Right cardiac atrium (tissue), 5 donors: ENCODE results near the gene AGBL1. TPM values are rescaled to one million over a fixed set of nuclear protein-coding genes. Genes with fewer than 3 reads are reported as not detected.
"Not testable (repeated sequence)": the region's sequence is repeated elsewhere in the genome, so short reads cannot be mapped to it uniquely, and the experiment has no call there.

Experiments
- ATAC-seq, 2 donors: fragments of 200-7000 bp; cut with Tn5 transposase; one replicate each; pipeline versions ENCODE4 v1.8.0 to v1.9.1; 2020; ENCODE audit warnings: moderate library complexity in 2 of 2, mild to moderate bottlenecking in 1 of 2
- DNase-seq, 3 donors: peaks; one replicate each; pipeline ENCODE4 v3.0.0-alpha.2; 2020
- H3K27ac ChIP-seq: one replicate; pipeline ENCODE4 v1.5.1; 2013; ENCODE audit warnings: mild to moderate bottlenecking, low read length, control low read depth, moderate library complexity
- H3K27me3 ChIP-seq: one replicate; pipeline ENCODE4 v1.6.1; 2013; ENCODE audit not compliant: control insufficient read depth, insufficient read depth
- H3K4me1 ChIP-seq: one replicate; pipeline ENCODE4 v1.6.1; 2013; ENCODE audit warnings: low read length; ENCODE audit not compliant: control insufficient read depth, insufficient read depth
- H3K4me3 ChIP-seq: one replicate; pipeline ENCODE4 v1.5.1; 2013; ENCODE audit warnings: low read length, control low read depth
- H3K9me3 ChIP-seq: one replicate; pipeline ENCODE4 v1.6.1; 2013; ENCODE audit warnings: low read length; ENCODE audit not compliant: control insufficient read depth
- WGBS: extraction: QIAGEN DNeasy Blood & Tissue Kit; methylation state at CpG from one replicate; pipeline ENCODE4 v1.1.7; 2013; 5-methylcytosine and 5-hydroxymethylcytosine counted together
- intact Hi-C, 4 donors: fragments of 100-400 bp; cut with DNase I; formaldehyde crosslinking; loops; one replicate each; pipeline versions ENCODE4 v1.11.0 to v1.14.0; 2022 to 2023
- polyA plus RNA-seq: library from polyadenylated mRNA; stranded (reverse); fragments of 200-250 nt; gene quantifications from one replicate; pipeline ENCODE4 v1.2.3, GENCODE V29; 2013
- total RNA-seq, 4 donors: library from RNA; stranded (reverse); fragmentation: NEBNext Ultra II Directional; extraction: Animal tissue kit (Norgen Biotek cat#: 25700); gene quantifications; one replicate each; pipeline ENCODE4 v1.2.1, GENCODE V29; 2021
- donor health status: healthy with polysubstance abuse.
- donor health status: DM: no; HTN: yes; CAD: no.
- donor health status: DM: no; HTN: no; CAD: no.
- donor health status: DM: no; HTN: yes; CAD: no; lungs with severe emphysema.
- donor health status: DM: yes; HTN: yes; CAD: no.

The AGBL1 gene
- total and polyA plus RNA-seq, 5 donors: not detected

DNA sequence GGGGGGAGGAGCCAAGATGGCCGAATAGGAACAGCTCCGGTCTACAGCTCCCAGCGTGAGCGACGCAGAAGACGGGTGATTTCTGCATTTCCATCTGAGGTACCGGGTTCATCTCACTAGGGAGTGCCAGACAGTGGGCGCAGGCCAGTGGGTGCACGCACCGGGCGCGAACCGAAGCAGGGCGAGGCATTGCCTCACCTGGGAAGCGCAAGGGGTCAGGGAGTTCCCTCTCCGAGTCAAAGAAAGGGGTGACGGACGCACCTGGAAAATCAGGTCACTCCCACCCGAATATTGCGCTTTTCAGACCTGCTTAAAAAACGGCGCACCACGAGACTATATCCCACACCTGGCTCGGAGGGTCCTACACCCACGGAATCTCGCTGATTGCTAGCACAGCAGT lies 448.4 kb downstream of the AGBL1 start:
- H3K4me3 ChIP-seq, H3K9me3 ChIP-seq, DNase-seq, H3K27me3 ChIP-seq, intact Hi-C loops, H3K4me1 ChIP-seq, H3K27ac ChIP-seq, ATAC-seq: not testable (repeated sequence)
- 87% methylated on average over 26 of the region's 26 CpGs for WGBS

DNA sequence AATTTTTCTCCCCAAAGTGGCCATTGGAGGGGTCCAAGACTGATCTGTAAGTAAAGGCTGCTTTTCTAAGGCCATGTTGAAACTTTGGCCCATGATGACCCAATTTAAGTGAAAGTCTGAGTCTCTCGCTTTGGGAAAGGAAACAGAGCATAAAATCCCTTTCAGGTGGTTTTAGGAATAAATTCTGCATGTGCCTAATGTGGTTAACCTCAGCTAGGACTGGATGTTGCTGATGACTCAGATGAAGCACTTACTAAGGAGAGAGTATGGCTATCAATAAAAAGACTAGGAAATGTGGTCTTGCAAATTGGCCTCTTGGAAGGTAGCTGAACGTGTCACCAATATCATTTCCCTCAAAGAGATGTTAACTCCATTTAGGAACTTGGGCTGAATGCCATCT lies 458.5 kb downstream of the AGBL1 start:
- Histone ChIP-seq H3K27me3 (no peaks in the 10 kb centered on the region), H3K9me3 (no peaks in the 10 kb centered on the region), H3K4me3 (no peak overlapping the region), H3K4me1 (no peaks in the 10 kb centered on the region), H3K27ac (no peak overlapping the region)
- no peak for DNase-seq
- ATAC-seq: no peak
- intact Hi-C loops: no loop called here
- 72% methylated on average over 2 of the region's 2 CpGs for WGBS

DNA sequence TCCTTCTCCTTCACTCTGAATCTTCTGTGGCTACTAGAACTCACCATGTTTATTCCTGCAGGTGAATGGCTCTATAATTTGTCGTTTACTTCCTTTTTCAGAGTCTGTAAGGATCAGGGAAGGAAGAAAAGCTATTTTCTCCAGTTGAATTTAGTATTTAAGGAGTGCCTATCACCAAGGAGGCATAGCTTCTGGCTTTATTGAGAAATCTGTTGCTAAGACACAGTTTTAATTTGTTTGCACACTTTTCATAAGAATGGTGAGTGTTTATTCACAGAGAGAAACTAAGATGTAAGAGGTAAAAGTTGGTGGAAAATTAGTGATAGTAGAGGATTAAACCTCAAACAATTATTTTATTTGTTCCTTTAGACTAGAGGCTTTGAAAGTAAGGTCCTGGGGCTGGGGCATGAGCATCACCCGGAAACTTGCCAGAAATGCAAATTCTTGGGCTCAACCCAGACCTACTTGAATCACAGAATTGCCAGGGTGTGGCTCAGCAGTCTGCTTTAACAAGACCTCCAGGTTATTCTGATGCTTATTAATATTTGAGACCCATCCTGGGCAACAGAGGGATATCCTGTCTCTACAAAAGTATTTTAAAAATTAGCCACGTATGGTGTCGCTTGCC lies 461.3 kb downstream of the AGBL1 start:
- no peak for ATAC-seq
- intact Hi-C loops: no loop called here
- no peak for DNase-seq
- no peak overlapping the region for H3K27ac ChIP-seq
- H3K4me1 ChIP-seq: no peaks in the 10 kb centered on the region
- WGBS: 72% methylated on average over 4 of the region's 4 CpGs
- H3K9me3 ChIP-seq: no peaks in the 10 kb centered on the region
- no peaks in the 10 kb centered on the region for H3K27me3 ChIP-seq
- no peak overlapping the region for H3K4me3 ChIP-seq

DNA sequence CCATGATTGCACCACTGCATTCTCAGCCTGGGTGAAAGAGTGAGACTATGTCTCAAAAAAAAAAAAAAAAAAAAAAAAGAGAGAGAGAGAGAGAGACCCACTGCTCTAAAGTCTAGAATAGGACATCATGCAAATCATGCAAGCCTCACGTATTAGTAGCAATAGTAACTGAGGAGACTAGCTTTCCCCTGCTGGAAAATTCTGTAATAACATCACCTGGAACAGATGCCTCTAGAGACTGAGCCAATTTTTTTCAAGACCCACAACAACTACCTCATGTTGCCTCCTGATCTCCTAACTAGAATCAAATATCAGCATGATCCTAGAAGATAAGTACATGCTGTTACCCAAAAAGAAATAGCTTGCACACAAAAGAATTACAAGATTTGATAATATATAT lies 461.9 kb downstream of the AGBL1 start:
- 69% methylated on average over 1 of the region's 1 CpG for WGBS
- Histone ChIP-seq H3K4me1 (no peaks in the 10 kb centered on the region), H3K9me3 (no peaks in the 10 kb centered on the region), H3K27ac (no peak overlapping the region), H3K27me3 (no peaks in the 10 kb centered on the region), H3K4me3 (no peak overlapping the region)
- intact Hi-C loops: no loop called here
- DNase-seq (no peak), ATAC-seq (no peak)

DNA sequence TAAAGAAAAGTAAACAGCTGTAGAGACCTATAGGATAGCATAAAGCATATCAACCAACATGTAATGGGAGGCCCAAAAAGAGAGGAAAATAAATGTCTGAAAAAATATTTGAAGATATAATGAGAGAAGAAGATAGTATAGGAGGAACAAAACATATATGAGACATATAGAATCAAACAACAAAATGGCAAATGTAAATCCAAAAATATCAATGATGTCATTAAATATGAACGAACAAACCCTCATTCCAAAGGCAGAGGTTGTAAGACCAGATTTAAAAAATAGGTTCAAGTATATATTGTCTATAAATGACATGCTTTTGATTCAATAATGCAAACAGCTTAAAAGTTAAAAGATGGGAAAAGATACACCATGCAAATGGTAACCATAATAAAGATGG lies 470.4 kb downstream of the AGBL1 start:
- 75% methylated on average over 1 of the region's 1 CpG for WGBS
- H3K4me1 ChIP-seq: no peaks in the 10 kb centered on the region
- no peak overlapping the region for H3K27ac ChIP-seq
- no peak overlapping the region for H3K4me3 ChIP-seq
- no peaks in the 10 kb centered on the region for H3K27me3 ChIP-seq
- no peak for ATAC-seq
- no peak for DNase-seq
- intact Hi-C loops: no loop called here
- H3K9me3 ChIP-seq: no peaks in the 10 kb centered on the region

DNA sequence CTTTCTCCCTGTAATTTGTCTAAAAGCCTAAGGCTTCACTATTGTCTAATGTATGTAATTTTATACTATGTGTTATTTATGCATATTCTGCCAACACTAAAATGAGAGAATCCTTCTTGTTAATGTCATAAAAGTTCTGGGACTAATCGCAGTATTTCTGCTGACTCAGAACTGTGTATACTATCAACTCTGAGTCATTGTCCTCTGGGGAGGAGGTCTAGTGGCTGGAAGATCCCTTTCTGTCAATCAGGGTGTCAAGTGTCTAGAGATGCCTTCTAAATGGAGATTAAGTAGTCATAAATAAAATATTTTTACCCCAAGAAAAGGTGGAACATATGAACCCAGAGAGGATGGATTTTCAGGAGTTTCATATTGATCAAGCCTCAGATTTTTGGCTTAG lies 473.4 kb downstream of the AGBL1 start:
- Histone ChIP-seq H3K4me3 (no peak overlapping the region), H3K9me3 (no peaks in the 10 kb centered on the region), H3K4me1 (no peaks in the 10 kb centered on the region), H3K27ac (no peak overlapping the region), H3K27me3 (no peaks in the 10 kb centered on the region)
- intact Hi-C loops: no loop called here
- 58% methylated on average over 1 of the region's 1 CpG for WGBS
- ATAC-seq: no peak
- DNase-seq: no peak

DNA sequence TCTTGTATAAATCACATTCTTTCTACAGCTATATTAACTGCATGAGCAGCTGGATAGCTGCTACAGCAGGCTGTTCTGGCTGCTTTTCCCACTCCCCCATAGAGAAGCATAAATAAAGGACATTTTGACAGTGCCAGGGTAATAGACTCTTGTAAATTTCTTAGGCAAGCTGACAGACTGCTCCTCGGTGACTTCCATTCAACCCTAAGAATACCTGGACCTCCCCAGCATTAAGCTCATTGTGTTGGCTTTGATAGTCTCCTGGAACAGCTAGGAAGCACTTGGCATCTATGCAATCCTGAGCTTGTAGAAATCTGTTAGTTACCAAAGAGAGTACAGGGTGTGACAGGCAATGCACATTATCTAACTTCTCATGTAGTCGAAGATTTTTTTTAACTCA lies 475.4 kb downstream of the AGBL1 start:
- ATAC-seq: no peak

DNA sequence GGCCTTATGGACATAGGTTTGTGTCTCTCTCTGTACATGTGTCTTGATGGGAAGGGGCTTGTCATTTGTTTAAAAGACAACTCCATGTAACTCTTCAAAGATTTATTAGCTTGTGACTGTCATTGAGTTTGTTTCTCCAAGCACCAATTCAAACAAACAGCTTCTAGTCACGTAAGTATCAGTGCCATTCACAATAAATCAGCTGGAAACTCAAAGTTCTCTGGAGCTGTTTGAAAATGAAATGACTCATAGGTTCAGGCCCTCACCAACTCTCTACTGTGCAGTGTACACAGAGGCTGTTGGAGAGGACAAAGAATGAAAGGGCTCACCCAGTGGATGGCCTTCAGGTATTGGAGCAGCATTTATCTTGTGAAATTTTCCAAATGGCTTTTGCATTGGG lies 476.3 kb downstream of the AGBL1 start:
- Histone ChIP-seq H3K27me3 (no peaks in the 10 kb centered on the region), H3K4me3 (no peak overlapping the region), H3K4me1 (no peaks in the 10 kb centered on the region), H3K9me3 (no peaks in the 10 kb centered on the region), H3K27ac (no peak overlapping the region)
- intact Hi-C loops: no loop called here
- WGBS: 39% methylated on average over 1 of the region's 1 CpG
- ATAC-seq (peak in 1 of 2 donors; percentile 54), DNase-seq (no peak)

More for the DNA sequence above, 475.4 kb downstream of the AGBL1 start:
- WGBS: 34% methylated on average over 2 of the region's 2 CpGs
- DNase-seq: no peak
- Histone ChIP-seq H3K27ac (no peak overlapping the region), H3K4me1 (no peaks in the 10 kb centered on the region), H3K4me3 (no peak overlapping the region), H3K9me3 (no peaks in the 10 kb centered on the region), H3K27me3 (no peaks in the 10 kb centered on the region)
- intact Hi-C loops: no loop called here

DNA sequence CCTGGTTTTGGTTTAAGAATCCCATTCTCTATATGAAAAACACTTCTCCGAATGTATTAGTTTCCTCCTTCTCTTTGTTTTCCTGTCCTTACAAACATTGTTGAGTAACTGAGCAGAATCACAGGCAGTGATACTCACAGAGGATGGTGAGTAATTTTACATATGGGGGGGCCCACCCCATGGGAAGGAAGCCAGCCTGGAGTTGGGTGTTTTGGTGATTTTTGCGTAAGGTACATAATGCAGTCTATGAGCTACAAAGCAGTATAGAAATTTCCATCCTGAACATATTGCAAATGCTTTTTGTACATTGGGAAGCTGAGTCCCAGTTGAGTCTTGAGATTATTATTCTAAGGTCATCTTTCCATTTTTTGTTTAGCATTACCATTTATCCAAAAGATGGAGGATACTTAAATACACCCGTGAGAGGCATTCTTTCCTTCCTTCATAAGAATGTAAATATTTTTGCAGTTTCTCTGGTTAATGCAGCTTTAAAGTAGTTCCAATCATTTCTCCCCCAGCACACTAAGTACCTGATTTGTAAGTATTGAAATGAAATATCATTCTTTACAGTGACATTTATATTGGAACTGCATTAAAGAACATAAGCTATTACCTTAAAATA lies 476.8 kb downstream of the AGBL1 start:
- H3K27ac ChIP-seq: no peak overlapping the region
- ATAC-seq (no peak), DNase-seq (no peak)
- 80% methylated on average over 3 of the region's 3 CpGs for WGBS
- H3K27me3 ChIP-seq: no peaks in the 10 kb centered on the region
- H3K4me1 ChIP-seq: no peaks in the 10 kb centered on the region
- no peaks in the 10 kb centered on the region for H3K9me3 ChIP-seq
- no peak overlapping the region for H3K4me3 ChIP-seq
- intact Hi-C loops: no loop called here

DNA sequence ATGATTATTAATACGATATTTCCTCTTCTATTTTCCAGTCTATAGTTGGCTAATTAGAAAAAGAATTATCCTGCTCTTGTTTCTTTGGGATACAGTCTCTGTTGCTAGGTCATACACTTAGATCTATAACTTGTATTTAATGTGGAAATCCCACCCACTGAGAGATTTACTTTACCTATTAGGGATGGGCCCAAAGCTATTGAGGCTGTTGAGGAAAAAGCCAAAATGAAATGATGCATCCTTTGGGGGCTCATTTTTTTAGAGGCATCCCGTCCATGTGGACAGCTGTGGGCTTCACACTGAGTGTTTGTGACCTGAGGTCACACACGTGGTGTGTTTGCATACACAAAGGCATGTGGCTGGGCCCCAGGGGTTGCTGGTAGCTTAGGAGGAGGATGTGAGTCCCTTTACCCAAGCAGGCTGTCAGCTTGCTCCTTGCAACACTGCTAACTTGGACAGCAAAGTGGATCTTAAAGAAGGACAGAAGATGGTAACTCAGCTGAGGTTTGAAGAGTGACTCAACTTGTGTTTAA lies 477.4 kb downstream of the AGBL1 start:
- 50% methylated on average over 3 of the region's 3 CpGs for WGBS
- ATAC-seq (no peak), DNase-seq (no peak)
- intact Hi-C loops: no loop called here
- no peak overlapping the region for H3K4me3 ChIP-seq
- H3K27me3 ChIP-seq: no peaks in the 10 kb centered on the region
- H3K4me1 ChIP-seq: no peaks in the 10 kb centered on the region
- H3K27ac ChIP-seq: no peak overlapping the region
- no peaks in the 10 kb centered on the region for H3K9me3 ChIP-seq

DNA sequence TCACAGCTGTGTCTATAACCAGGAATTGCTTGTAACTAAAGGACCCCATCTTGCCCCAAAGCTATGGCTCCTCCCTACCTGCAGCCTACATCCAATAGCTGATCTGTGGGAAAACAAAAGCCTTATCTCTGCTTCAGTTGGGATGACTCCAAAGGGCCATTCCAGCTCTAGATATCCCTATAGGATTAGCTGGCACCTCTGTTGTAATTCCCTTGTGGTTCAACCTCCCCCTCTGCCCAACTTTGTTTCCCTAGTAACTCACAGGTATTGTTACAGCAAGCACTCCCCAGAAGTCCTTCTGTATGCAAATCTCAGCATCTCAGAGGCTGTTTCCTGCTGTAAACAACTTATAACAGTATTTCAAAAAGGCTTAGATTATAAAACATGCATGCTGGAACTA lies 478.6 kb downstream of the AGBL1 start:
- no peaks in the 10 kb centered on the region for H3K27me3 ChIP-seq
- intact Hi-C loops: no loop called here
- no peaks in the 10 kb centered on the region for H3K4me1 ChIP-seq
- H3K27ac ChIP-seq: no peak overlapping the region
- no peaks in the 10 kb centered on the region for H3K9me3 ChIP-seq
- ATAC-seq: no peak
- no peak overlapping the region for H3K4me3 ChIP-seq
- no peak for DNase-seq
